Inflammatory macrophage treated with lipopolysaccharide for 1 hour (primary cell): ENCODE measurements around the gene MAN1A1.

Experiments used
- DNase-seq, 2 donors: peaks; one replicate each; pipeline ENCODE4 v3.0.0-alpha.2; 2020 to 2022

MAN1A1 gene

DNA sequence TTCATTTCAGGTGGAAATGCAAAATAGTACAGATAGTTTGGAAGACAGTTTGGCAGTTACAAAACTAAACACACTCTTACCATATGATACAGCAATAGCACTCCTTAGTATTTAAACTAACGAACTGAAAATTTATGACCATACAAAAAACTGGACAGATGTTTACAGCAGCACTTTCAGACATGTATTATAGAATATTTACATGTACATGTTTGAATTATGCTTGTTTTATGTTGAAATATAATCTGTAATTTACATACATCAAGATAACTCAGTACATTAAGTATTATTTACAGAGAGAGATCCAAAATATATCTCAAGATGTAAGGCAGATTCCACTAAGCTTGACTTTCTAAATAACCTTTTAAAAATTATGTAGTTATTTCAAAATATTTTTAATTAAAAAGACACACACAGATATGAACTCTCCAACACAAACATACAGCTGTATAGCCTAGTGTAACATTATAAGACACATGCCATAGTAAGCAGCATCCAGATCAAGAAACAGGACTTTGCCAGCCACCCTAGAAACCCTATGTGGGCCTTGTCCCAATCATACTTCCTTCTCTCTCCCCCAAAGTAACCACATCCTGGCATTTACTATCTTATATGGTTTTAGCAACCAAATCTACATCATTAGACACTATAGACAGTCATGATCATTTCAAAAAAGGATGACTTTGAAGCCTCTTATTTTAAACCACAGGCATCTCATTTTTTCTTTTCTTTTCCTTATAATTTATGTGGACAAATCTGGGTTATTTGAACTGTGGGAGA is 82.2 kb downstream of the MAN1A1 start:
- DNase-seq = no peak

DNA sequence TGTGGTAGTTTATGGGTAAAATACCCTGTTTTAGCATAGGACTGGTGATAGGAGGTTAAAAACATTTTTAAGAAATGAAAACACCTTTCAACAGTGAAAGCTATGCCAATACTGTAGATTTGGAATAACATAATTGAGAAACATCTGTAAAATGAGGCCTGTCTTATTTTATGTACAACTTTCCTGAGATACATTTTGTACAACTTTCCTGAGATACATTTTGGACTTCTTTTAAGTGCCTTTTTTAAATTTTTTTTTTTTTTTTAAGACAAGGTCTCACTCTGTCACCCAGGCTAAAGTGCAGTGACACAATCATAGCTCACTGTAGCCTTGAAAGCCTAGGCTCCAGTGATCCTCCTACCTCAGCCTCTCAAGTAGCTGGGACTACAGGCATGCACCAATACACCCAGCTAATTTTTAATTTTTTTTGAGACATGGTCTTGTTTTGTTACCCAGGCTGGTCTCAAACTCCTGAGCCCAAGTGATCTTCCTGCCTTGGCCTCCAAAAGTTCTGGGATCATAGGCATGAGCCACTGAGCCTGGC is 84.6 kb downstream of the MAN1A1 start:
- no peak for DNase-seq

DNA sequence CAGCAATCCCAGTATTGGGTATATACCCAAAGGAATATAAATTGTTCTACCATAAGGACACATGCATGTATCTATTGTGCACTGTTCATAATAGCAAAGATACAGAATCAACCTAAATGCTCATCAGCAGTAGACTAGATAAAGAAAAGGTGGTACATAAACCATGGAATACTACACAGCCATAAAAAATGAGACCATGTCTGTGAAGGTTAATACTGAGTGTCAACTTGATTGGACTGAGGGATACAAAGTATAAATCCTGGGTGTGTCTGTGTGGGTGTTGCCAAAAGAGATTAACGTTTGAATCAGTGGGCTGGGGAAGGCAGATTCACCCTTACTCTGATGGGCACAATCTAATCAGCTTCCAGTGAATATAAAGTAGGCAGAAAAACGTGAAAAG is 86.9 kb downstream of the MAN1A1 start:
- DNase-seq = no peak

DNA sequence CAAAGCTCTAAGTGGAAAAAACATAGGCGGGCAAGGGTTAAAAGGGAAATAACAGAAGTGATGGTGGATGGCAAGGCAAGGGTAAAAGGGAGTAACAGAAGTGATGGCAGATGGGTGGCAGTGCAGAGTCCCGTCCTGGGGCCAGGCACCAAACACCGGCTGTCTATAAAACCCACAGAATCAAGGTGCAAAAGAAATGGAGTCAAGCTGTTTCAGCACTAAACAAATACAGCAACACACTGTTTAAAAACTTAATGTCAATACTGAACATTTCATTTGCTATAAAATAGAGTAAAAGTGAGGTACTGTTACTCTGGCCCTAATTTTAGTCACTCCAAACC is 87.6 kb downstream of the MAN1A1 start:
- no peak for DNase-seq

DNA sequence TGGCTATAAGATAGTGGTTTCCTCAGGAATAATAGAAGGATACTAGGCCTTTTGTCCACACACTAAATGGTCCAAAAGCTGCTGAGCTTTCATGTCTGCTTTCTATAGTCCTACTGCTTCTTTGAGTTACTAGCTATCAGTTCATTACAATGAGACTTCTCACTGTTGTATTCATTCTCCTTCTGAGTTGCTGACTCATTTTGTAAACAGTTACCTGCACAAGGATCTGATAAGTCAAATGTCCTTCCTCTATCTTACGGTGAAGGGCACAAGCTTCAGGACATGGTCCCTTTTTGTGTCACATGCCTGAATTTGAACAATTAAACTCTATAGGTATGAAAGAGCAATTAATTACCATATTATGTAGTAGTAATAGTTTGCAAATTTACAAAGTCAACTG is 90.5 kb downstream of the MAN1A1 start:
- no peak for DNase-seq

DNA sequence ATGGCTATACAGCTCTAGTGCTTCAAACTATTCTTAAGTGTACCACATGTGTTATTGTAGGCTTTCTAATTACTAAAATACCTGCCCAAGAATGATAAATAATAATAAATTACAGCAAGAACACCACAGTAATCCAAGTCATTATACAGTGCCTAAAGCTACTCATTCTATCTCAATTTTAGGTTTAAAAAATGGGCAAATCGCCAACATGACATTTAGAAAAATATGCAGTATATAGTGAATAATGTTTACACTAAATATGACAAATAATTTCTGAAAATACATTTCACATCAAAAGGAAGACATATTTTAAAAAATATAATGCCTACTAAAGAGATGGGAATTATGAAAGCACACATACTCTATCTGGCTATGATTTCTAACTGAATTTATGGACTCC is 91.8 kb downstream of the MAN1A1 start:
- DNase-seq = no peak

DNA sequence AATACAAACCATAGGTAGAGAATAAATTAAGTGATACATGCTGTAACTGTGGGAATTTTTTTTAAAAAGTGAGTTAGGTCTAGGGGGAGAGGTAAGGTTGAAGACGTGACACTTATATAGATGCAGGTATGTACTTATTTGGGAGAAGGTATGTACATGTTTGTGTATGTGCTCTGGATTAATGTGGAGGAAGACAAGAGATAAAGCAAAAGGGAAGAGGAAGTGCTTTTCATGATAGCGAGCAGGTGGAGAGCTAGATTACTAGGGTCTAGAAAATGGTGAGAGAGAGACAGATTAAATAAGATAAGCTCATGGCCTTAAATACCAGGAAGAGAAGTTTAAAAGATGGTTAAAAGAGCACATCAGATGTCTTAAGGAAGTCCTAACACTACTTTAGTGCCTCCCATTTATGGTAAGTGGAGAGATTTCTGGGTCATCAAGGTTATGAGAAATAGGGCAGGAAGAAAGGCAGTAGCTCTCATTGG is 92.5 kb downstream of the MAN1A1 start:
- DNase-seq = no peak

DNA sequence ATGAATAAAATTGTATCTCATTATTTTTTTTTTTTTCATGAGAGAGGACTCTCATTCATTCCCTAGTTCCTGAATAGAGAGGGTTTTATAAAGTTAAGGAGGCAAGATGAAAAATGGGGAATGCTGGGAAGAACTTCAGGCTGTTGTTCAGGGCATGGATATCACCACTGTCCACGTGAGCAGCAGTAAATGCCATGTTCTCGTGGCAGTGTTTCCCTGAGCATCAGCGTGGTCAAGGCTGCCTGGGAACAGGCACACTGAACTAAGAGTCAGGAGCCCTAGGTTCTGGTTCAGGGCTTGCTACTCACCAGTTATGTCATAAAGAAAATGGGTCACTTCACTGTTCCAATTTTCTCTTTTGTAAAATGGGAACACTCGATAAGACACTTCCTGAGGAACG is 93.2 kb downstream of the MAN1A1 start:
- no peak for DNase-seq

DNA sequence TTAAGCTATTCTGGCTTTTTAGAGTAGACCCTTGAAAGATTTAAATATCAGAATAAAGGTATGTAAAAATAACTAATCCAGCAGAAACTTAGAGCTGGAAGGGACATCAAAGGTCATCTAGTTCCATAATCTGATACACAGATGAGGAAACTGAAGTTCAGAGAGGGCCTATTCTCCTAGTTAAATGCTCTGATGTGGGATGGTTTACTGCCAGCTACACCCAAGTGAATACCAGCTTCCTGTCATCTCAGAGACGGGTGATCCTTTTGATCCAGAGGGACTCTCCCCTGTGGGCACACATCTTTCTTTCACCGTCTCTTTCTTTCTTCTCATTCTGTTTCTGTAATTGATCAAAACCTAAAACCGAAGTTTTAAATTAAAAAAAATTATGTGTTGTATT is 94.1 kb downstream of the MAN1A1 start:
- DNase-seq = no peak

DNA sequence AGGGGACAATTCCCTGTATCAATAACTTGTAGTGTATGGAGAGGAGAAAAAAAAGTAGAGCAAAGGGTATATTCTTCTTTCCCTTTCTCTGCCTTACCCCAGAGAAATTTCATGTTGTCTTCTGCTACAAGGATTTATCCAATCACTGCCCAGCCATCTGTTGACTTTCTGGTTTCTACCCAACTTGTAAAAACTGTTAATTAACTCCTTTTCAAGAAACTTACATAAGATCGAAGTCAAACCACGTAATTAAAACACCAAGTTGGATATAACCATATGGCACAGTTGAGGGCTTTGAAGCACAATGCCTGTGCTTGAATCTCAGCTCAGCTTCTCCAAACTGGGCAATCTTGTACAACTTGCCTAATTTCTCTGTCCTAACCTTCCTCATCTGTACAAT is 99.5 kb downstream of the MAN1A1 start:
- DNase-seq = no peak

DNA sequence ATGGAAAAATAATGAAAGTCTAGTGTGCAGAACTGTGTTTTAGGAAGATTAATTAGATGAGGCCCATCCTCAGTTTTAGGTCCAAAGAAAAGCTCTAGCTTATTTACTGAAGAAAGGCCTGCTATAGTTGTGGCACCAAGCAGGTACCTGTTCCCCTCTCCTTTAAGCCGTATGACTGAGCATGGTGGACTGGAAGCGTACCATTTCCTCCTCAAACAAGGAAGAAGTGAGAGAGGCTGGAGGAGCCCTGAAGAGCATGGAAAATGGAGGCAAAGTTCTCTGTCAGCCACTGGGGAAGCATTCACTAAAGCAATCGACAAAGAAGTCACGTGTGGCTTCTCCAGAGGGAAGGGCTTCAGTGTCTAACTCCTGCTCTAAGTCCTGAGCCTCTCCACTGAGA is 100.2 kb downstream of the MAN1A1 start:
- no peak for DNase-seq

DNA sequence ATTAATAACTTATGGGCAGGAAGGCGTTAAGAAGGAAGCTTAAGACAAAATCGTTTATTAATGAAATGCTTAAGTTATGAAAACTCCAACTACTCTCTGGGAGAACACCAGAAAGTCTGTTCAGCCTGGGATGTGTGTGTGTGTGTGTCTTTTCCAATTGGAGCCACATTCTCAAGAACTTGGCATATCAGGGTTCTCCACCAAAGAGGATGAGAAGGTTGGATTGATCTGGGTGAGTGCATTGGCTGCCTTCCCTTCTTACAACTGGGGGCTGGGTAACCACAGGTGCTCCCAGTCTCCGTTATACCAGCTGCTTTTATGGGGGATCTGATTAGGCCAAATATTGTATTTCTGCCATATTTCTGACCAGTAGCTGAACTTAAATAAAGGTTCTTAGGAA is 102.1 kb downstream of the MAN1A1 start:
- DNase-seq = no peak

DNA sequence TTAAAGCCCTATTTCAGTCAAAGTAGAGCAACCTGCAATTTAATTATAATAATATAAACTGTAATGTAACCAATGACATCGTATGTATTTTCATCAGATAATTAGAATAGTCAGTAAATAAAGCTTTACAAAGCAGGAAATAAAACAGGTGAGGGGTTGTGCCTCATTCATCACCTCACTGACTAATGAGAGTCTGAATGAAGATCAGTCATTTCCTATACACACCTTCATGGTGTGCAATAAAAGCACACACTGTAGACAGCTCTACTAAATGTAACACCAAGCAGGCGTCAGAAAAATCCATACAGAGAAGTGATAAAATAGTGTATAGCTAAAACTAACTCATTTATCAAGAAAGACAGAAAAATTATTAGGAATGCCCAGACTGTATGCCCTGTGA is 105.9 kb downstream of the MAN1A1 start:
- DNase-seq = no peak

DNA sequence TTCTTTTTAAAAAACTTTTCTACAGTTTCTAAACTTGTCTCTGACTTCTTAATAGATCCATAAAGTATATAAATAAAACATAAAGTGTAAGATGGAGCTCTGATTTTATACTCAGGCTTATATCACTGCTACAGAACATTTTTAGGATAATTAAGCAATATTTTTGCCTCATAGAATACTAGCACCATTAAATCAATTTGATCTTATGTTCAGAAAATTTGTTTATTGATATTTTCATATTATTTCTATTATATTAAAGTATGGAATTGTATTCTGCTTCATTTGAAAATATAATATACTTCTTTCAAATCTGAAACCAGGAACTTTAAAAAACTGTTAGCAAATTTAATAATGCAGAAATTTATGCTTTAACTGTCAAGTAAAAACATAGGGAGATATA is 106.5 kb downstream of the MAN1A1 start:
- DNase-seq = no peak

DNA sequence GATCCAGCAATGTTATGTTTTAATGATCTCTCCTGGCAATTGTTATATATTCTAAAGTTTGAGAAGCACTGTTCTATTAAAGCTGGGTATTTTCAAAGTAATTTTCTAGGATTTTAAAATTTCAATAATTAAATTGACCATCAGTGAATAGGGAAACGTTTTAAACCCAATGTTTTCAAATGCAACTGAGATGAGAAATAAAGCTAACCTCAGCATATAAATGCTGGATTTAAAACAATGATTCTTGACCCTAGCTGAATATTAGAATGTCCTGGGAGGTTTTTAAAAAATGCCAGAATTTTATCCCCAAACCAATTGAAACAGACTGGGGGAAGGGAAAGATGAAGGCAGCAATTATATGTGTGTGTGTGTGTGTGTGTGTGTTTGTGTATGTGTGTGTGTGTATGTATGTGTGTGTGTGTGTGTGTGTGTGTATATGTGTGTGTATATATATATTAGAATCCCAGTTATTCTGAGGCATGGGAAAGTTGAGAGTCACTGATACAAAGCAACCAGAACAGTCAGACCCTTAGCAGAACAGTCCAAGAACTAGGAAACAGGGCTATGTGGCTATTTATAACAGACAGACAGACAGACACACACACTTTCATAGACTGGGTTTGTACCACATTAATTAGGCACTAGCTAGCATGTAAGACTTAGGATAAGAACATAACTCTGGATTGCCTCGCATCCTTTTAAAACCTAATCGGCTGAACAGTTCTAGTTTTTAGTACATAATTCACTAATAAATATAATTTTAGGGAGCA is 107.8 kb downstream of the MAN1A1 start:
- no peak for DNase-seq

DNA sequence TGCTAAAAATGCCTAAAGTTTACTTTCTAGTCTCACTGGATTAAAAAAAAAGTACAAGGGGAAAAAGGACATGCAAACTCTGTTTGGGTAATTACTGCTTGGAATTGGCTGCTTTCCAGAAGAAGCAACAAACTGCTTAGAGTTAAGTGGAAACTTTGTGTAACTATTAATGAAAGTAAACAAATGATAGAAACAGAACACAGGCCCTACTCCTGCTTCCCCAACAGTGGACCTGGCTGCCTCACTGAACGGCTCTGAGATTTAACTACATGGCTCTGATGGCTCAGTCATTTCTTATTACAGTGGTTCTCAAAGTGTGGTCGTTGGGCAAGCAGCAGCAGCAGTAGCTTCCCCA is 108.5 kb downstream of the MAN1A1 start:
- DNase-seq = no peak

DNA sequence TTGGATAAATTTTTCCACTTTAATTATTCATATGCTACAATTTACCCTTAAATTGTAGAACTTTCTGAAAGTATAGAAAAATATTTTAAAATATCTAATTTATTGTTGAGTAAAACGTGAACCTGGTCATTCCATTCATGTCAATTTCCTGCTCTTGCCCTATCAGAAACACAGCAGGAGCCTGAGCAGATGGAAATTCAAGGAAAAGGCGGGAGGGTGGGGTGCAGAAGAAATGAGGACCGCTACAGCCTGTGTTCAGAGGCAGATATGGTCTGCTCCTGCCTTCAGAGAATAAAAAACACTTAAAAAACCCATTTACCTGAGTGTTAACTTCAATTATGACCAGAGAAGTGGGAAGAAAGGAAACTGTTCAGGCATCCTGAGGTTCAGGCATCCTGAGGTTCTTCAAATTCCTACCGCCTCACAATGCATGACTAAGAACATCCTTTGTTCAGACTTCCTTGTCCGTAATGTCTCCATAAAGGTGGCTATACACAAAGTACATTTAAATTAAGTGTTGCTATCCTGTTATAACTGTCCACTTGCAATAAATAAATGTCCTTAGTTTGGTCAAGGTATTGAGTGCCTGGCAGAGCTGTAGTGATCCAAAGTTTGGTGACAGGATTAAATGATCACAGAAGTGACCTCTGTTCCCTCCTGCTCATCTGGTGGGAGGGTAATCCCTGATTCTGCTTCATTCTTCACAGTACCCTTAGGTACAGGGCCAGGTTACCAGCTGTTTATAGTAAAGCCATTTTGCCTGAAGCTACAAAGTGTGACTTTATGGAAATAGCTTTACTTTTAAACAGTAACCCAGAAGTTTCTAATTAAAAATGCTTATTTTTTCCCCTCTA is 109.1 kb downstream of the MAN1A1 start:
- DNase-seq = no peak

DNA sequence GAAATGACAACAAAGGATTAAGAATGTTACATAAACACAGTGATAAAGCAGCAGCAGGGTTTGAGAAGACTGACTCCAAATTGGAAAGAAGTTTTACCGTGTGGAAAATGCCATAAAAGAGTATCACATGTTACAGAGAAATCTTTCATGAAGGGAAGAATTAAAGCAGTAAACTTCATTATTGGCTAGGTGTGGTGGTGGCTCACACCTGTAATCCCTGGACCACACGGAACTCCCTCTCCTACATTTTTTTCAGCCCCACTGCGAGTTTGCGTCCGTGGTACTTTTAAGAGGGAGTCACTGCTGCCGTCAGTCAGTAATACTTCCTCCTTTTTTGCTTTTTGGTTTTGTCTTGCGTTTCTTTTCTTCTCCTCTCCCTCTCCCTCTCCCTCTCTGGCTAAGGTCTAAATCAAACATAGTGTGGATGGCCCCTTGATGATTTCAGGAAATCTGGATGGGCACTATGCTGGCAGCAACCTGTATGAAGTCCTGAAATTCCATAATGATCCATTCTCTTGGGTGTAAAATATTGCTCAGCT is 112.3 kb downstream of the MAN1A1 start:
- DNase-seq = no peak

DNA sequence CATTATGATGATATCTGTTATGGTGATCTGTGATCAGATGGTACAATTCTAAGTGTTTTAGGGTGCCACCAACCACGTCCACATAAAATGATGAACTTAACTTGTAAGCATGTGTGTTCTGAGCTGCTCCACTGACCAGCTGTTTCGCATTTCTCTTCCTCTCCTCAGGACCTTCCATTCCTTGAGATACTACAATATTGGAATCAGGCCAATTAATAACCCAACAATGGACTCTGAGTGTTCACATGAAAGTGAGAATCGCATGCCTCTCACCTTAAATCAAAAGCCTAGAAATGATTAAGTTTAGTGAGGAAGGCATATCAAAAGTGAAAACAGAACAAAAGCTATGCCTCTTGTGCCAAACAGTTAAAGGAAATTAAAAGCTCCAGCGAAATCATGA is 114.6 kb downstream of the MAN1A1 start:
- no peak for DNase-seq

DNA sequence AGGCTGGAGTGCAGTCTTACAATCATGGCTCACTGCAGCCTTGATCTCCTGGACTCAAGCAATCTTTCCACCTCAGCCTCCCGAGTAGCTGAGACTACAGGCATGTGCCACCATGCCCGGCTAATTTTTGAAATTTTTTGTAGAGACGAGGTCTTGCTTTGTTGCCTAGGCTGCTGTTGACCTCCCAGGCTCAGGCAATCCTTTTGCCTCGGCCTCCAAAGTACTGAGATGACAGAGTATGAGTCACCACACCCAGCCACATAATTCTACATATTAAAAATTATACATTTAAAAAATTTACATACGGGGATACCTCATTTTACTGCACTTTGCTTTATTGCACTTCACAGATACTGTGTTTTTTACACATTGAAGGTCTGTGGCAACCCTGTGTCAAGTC is 115.1 kb downstream of the MAN1A1 start:
- no peak for DNase-seq

DNA sequence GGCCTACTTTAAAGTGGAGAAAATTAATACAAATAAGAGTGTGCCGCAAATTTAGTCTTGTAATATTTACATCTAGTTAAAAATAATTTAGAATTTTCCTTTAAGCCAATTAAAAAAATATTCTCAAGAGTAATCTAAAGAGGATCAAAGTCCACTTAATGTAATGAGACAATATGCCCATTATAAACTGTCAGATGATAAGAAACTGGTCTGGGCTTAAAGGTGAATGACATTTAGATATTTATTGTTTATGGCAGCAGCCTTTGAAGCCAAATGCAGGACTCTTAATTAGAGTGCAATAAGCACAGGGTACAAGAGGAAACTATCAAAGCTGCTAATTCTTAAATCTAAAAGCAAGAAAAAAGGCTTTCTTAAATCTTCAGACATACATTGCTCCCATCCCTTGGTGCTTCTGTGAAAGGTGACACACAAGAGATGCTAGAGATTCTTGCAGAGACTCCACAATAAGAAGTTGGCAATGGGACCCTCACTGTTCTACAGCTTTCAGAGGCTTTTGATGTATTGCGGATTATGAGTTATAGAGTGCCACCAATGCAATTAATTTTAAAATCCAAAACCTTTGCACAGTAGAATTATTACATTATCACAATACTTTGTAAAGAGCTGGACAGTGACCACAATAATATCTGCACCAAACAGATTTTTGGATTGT is 116.1 kb downstream of the MAN1A1 start:
- DNase-seq = no peak

DNA sequence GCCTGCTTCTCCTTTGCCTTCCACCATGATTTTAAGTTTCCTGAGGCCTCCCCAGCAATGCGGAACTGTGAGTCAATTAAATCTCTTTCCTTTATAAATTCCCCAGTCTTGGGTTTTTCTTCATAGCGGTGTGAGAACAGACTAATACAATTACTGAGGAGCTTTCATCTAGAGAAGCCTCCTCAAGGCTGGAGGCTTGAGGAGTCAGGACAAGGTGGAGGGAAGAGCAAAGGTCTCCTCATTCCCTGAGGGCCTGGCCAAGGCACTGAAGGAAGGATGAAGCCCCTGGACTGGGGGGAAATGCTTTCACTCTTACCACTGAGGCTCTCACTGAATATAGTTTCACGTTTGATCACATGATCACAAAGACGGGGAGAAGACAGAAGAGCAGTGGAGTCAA is 118.2 kb downstream of the MAN1A1 start:
- no peak for DNase-seq

DNA sequence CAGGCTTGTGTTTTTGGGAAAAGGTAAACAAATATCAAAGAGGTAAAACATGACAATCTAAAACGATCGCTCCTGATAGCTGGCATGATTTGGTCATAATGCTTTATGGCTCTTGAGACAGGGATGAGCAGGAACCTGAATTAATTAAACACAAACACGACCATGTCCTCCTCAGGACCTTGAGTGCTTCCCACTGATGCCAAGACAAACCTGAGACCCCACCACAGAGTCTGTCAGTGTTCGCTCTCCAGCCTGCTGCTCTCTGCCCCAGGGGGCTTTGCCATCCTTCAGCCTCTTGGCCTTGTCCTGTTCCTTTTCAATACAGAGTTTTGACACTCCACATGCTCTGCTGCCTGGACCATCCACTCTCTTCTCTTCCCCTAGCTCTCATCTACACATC is 119.4 kb downstream of the MAN1A1 start:
- no peak for DNase-seq
